IMR-90 (cell line): Measurements from ENCODE around the gene F13A1. TPM values are rescaled to one million over a fixed set of nuclear protein-coding genes. Genes with fewer than 3 reads are reported as not detected.

Experiments used
- ATAC-seq: fragments of 200-7000 bp; cut with Tn5 transposase; 2 replicates; pipeline ENCODE4 v1.9.1; 2020; ENCODE audit warnings: low read depth, mild to moderate bottlenecking, moderate library complexity
- BruUV-seq: library from RNA; stranded (reverse); fragments of 400-500 nt; replicated peaks from 2 replicates; lab custom pipeline; 2021; lab: Mats Ljungman, UMichigan
- CTCF ChIA-PET: fragments of 300-600 bp; formaldehyde crosslinking; extraction: SDS; loops from one replicate; lab custom pipeline; 2021; ENCODE audit warnings: antibody characterized with exemption; lab: Yijun Ruan, JAX
- POLR2A ChIA-PET: fragments of 300-600 bp; sonication (Branson Sonifier 250); formaldehyde crosslinking; loops from one replicate; lab custom pipeline; 2022; ENCODE audit warnings: antibody characterized with exemption; ENCODE audit not compliant: unreplicated experiment; lab: Charles Lee
- DNase-seq: peaks from one replicate; pipeline ENCODE4 v3.0.0; 2013
- H2AFZ ChIP-seq: replicated peaks from 2 replicates; pipeline ENCODE3; 2013; ENCODE audit warnings: low read length, mild to moderate bottlenecking; ENCODE audit not compliant: poor library complexity
- H2AK5ac ChIP-seq: 2 replicates; pipeline ENCODE4 v1.6.1; 2013; ENCODE audit warnings: low read depth, low read length, inconsistent platforms
- H2AK9ac ChIP-seq: replicated peaks from 2 replicates; pipeline ENCODE3; 2013; ENCODE audit warnings: mild to moderate bottlenecking, low read depth, low read length, moderate library complexity; ENCODE audit not compliant: poor library complexity
- H2BK120ac ChIP-seq: 2 replicates; pipeline ENCODE4 v1.6.1; 2013; ENCODE audit warnings: low read depth, low read length, inconsistent platforms
- H2BK15ac ChIP-seq: 3 replicates; pipeline ENCODE4 v1.6.1; 2013; ENCODE audit warnings: low read depth, low read length, inconsistent platforms
- H2BK20ac ChIP-seq: 2 replicates; pipeline ENCODE4 v1.6.1; 2013; ENCODE audit warnings: low read depth, mild to moderate bottlenecking, inconsistent platforms, low read length, moderate library complexity
- H2BK5ac ChIP-seq: 2 replicates; pipeline ENCODE4 v1.6.1; 2013; ENCODE audit warnings: mild to moderate bottlenecking, low read depth, low read length, inconsistent platforms; ENCODE audit not compliant: poor library complexity, severe bottlenecking
- H3K14ac ChIP-seq: replicated peaks from 2 replicates; pipeline ENCODE4 v1.6.1; 2013; ENCODE audit warnings: low read depth, low read length, inconsistent platforms
- H3K18ac ChIP-seq: 2 replicates; pipeline ENCODE4 v1.6.1; 2013; ENCODE audit warnings: low read depth, low read length, control low read depth
- H3K23ac ChIP-seq: 2 replicates; pipeline ENCODE4 v1.6.1; 2013; ENCODE audit warnings: low read depth, low read length, inconsistent platforms
- H3K27ac ChIP-seq: 2 replicates; pipeline ENCODE4 v1.5.1; 2013; ENCODE audit warnings: mild to moderate bottlenecking, control low read depth, low read length; ENCODE audit not compliant: insufficient read depth
- H3K27me3 ChIP-seq: 2 replicates; pipeline ENCODE4 v1.6.1; 2013; ENCODE audit warnings: low read length; ENCODE audit not compliant: control insufficient read depth, insufficient read depth
- H3K36me3 ChIP-seq: 2 replicates; pipeline ENCODE4 v1.6.1; 2013; ENCODE audit warnings: low read length, mixed read lengths; ENCODE audit not compliant: control insufficient read depth, insufficient read depth
- H3K4ac ChIP-seq: 2 replicates; pipeline ENCODE4 v1.6.1; 2013; ENCODE audit warnings: low read depth, low read length, inconsistent platforms
- H3K4me1 ChIP-seq: 2 replicates; pipeline ENCODE4 v1.6.1; 2013; ENCODE audit warnings: low read length, mixed read lengths; ENCODE audit not compliant: control insufficient read depth, insufficient read depth
- H3K4me2 ChIP-seq: 2 replicates; pipeline ENCODE4 v1.6.1; 2013; ENCODE audit warnings: low read depth, mild to moderate bottlenecking, control low read depth, low read length, moderate library complexity
- H3K4me3 ChIP-seq: 2 replicates; pipeline ENCODE4 v1.5.1; 2013; ENCODE audit warnings: low read depth, mild to moderate bottlenecking, control low read depth, low read length, moderate library complexity; ENCODE audit not compliant: insufficient read depth
- H3K56ac ChIP-seq: 2 replicates; pipeline ENCODE4 v1.6.1; 2013; ENCODE audit warnings: low read length, inconsistent platforms; ENCODE audit not compliant: insufficient read depth; ENCODE audit errors: extremely low read depth
- H3K79me1 ChIP-seq, 2 experiments: 2 replicates each; pipeline ENCODE4 v1.6.1; 2013; ENCODE audit warnings: low read length in 2 of 2, inconsistent platforms in 1 of 2, low read depth in 1 of 2
- H3K9ac ChIP-seq: 2 replicates; pipeline ENCODE4 v1.6.1; 2013; ENCODE audit warnings: low read depth, low read length, control low read depth
- H3K9me1 ChIP-seq: 2 replicates; pipeline ENCODE4 v1.6.1; 2013; ENCODE audit warnings: low read length, inconsistent platforms; ENCODE audit not compliant: insufficient read depth
- H3K9me3 ChIP-seq: 2 replicates; pipeline ENCODE4 v1.6.1; 2013; ENCODE audit warnings: low read length; ENCODE audit not compliant: control insufficient read depth, insufficient read depth
- H4K20me1 ChIP-seq: 2 replicates; pipeline ENCODE4 v1.6.1; 2013; ENCODE audit warnings: low read length, inconsistent platforms; ENCODE audit not compliant: insufficient read depth
- H4K5ac ChIP-seq: 2 replicates; pipeline ENCODE4 v1.6.1; 2013; ENCODE audit warnings: mild to moderate bottlenecking, low read depth, low read length, control low read depth
- H4K8ac ChIP-seq, 2 experiments: 2 replicates each; pipeline ENCODE4 v1.6.1; 2013; ENCODE audit warnings: low read depth in 2 of 2, low read length in 2 of 2, control low read depth in 1 of 2, inconsistent platforms in 1 of 2
- H4K91ac ChIP-seq: 2 replicates; pipeline ENCODE4 v1.6.1; 2013; ENCODE audit warnings: low read depth, low read length, inconsistent platforms; ENCODE audit not compliant: insufficient read depth
- BHLHE40 ChIP-seq: fragments of 150-350 bp; IDR thresholded peaks from 2 replicates; pipeline ENCODE4 v1.6.1; 2016; ENCODE audit warnings: mild to moderate bottlenecking, low read depth, low read length
- CEBPB ChIP-seq: IDR thresholded peaks from 2 replicates; pipeline ENCODE4 v1.6.1; 2012; ENCODE audit warnings: low read depth, low read length, improper control_type of control experiment
- CHD1 ChIP-seq: IDR thresholded peaks from 2 replicates; pipeline ENCODE4 v1.6.1; 2012; ENCODE audit warnings: low read depth, low read length, improper control_type of control experiment
- MAFK ChIP-seq: IDR thresholded peaks from 2 replicates; pipeline ENCODE4 v1.6.1; 2012; ENCODE audit warnings: low read depth, low read length, improper control_type of control experiment
- NFE2L2 ChIP-seq: fragments of 150-350 bp; IDR thresholded peaks from 2 replicates; pipeline ENCODE4 v1.6.1; 2016; ENCODE audit warnings: low read depth, mild to moderate bottlenecking, low read length
- POLR2A ChIP-seq: IDR thresholded peaks from 2 replicates; pipeline ENCODE4 v1.6.1; 2012; ENCODE audit warnings: mild to moderate bottlenecking, low read depth, low read length
- RAD21 ChIP-seq: IDR thresholded peaks from 2 replicates; pipeline ENCODE4 v1.6.1; 2012; ENCODE audit warnings: low read length, improper control_type of control experiment
- RFX5 ChIP-seq: IDR thresholded peaks from 2 replicates; pipeline ENCODE4 v1.8.0; 2012; ENCODE audit warnings: low read depth, mild to moderate bottlenecking, low read length, moderate library complexity
- SMC3 ChIP-seq: fragments of 150-350 bp; IDR thresholded peaks from 2 replicates; pipeline ENCODE4 v1.6.1; 2016; ENCODE audit warnings: low read depth, mild to moderate bottlenecking, antibody characterized with exemption, low read length, moderate library complexity
- USF2 ChIP-seq: fragments of 150-350 bp; IDR thresholded peaks from 2 replicates; pipeline ENCODE4 v1.6.1; 2017; ENCODE audit warnings: mild to moderate bottlenecking, antibody characterized with exemption, low read length, low read depth
- WGBS, 2 experiments: methylation state at CpG; one replicate each; pipeline versions ENCODE4 v1.1.5 to v1.1.7; 2013; ENCODE audit warnings: missing lambda C conversion rate in 2 of 2; ENCODE audit not compliant: insufficient read length in 1 of 2; ENCODE audit errors: extremely low coverage in 2 of 2; 5-methylcytosine and 5-hydroxymethylcytosine counted together
- dilution Hi-C: fragments of 300-500 bp; cut with HindIII; formaldehyde crosslinking; loops from one replicate; pipeline ENCODE4 v1.14.3; 2018; ENCODE audit warnings: low sequenced_read_pairs; ENCODE audit not compliant: unreplicated experiment
- in situ Hi-C: fragments of 300-500 bp; cut with MboI; formaldehyde crosslinking; loops from 3 replicates; pipeline ENCODE4 v1.14.3; 2019; ENCODE audit warnings: low sequenced_read_pairs, inconsistent platforms, mixed read lengths
- intact Hi-C: fragments of 100-400 bp; cut with micrococcal nuclease; formaldehyde crosslinking; loops from 2 replicates; pipeline ENCODE4 v1.10.0; 2022
- polyA plus RNA-seq, 3 experiments: library from polyadenylated mRNA; depleted of rRNA; stranded (reverse); fragments of >200 nt; gene quantifications; 2 replicates each; pipeline ENCODE4 v1.2.3, GENCODE V29; 2012; ENCODE audit warnings: low replicate concordance in 1 of 3
- total RNA-seq: library from RNA; depleted of rRNA; stranded (reverse); fragments of >200 nt; gene quantifications from 2 replicates; pipeline ENCODE4 v1.2.3, GENCODE V29; 2012

F13A1 gene
- total and polyA plus RNA-seq, 2 of the 4 experiments (the other 2 are of a cell fraction), result not detected

- H3K18ac ChIP-seq, result no peak overlapping the region
- no peaks in the 10 kb centered on the region for H4K20me1 ChIP-seq
- no peak overlapping the region for H3K4ac ChIP-seq
- no peaks in the 10 kb centered on the region for H3K9me1 ChIP-seq
- no TSS peak for BruUV-seq
- peaks cover 21% of the 10 kb centered on the region for H3K9me3 ChIP-seq
- H3K9ac ChIP-seq, result no peak overlapping the region
- no peak overlapping the region for H3K56ac ChIP-seq
- TF ChIP-seq RAD21 (no peak), USF2 (no peak), POLR2A (no peak), NFE2L2 (no peak), CHD1 (no peak), SMC3 (no peak), RFX5 (no peak), MAFK (no peak), BHLHE40 (no peak), CEBPB (no peak)
- no peak overlapping the region for H2BK120ac ChIP-seq
- H3K79me1 ChIP-seq, result no peaks in the 10 kb centered on the region
- H3K4me3 ChIP-seq, result no peak overlapping the region
- no peak overlapping the region for H3K4me2 ChIP-seq
- no peaks in the 10 kb centered on the region for H3K36me3 ChIP-seq
- no peak overlapping the region for H4K5ac ChIP-seq
- H3K14ac ChIP-seq, result no peak overlapping the region
- POLR2A ChIA-PET, result no interaction called here
- H2AFZ ChIP-seq, result no peak overlapping the region
- no peak overlapping the region for H4K8ac ChIP-seq
- no peak for ATAC-seq
- H3K27me3 ChIP-seq, result no peaks in the 10 kb centered on the region
- H3K27ac ChIP-seq, result no peak overlapping the region
- no peak overlapping the region for H2AK9ac ChIP-seq
- WGBS, 2 experiments, result no CpG with 5 or more reads among the region's 1 CpG
- no peaks in the 10 kb centered on the region for H3K4me1 ChIP-seq
- intact Hi-C loops, result no loop called here
- no peak overlapping the region for H2BK20ac ChIP-seq
- H3K23ac ChIP-seq, result no peak overlapping the region
- H2AK5ac ChIP-seq, result no peak overlapping the region
- in situ Hi-C loops, result no loop called here
- no peak overlapping the region for H2BK15ac ChIP-seq
- H2BK5ac ChIP-seq, result no peak overlapping the region
- no peak overlapping the region for H4K91ac ChIP-seq
- dilution Hi-C loops, result no loop called here
- DNase-seq, result no peak
- CTCF ChIA-PET, result no interaction called here
These were observed 48.2 kb upstream of the F13A1 start for GRCh38 chr6:6368684-6369052.
